Right atrium auricular region (tissue), 2 donors: ENCODE results near the gene WDR37. TPM values are rescaled to one million over a fixed set of nuclear protein-coding genes. Genes with fewer than 3 reads are reported as not detected.
A peak's percentile ranks its signal among the peaks of the same experiment; 100 is the strongest.

Experiments used
- DNase-seq: peaks from one replicate; pipeline ENCODE4 v3.0.0-alpha.2; 2019; ENCODE audit warnings: low spot score
- H3K27ac ChIP-seq, 2 donors: fragments of 200-600 bp; sonication (generic); 1 replicate in 1 of 2; 2 replicates in 1 of 2; pipeline ENCODE4 v1.5.1; 2016 to 2019
- H3K27me3 ChIP-seq, 2 donors: fragments of 200-600 bp; sonication (generic); one replicate each; pipeline versions ENCODE4 v1.5.1 to v1.6.0; 2017 to 2019
- H3K36me3 ChIP-seq: fragments of 200-600 bp; sonication (generic); one replicate; pipeline ENCODE4 v1.5.1; 2016
- H3K4me1 ChIP-seq, 2 donors: fragments of 200-600 bp; sonication (generic); one replicate each; pipeline versions ENCODE4 v1.5.1 to v1.6.0; 2017 to 2019
- H3K4me3 ChIP-seq, 2 donors: fragments of 200-600 bp; sonication (generic); 1 replicate in 1 of 2; 2 replicates in 1 of 2; pipeline ENCODE4 v1.5.1; 2017 to 2019; ENCODE audit warnings: mild to moderate bottlenecking in 1 of 2, moderate library complexity in 1 of 2
- H3K9me3 ChIP-seq, 2 donors: fragments of 200-600 bp; sonication (generic); one replicate each; pipeline ENCODE4 v1.5.1; 2019
- CTCF ChIP-seq, 2 donors: fragments of 200-600 bp; sonication (generic); IDR thresholded peaks; one replicate each; pipeline ENCODE4 v1.5.1; 2019; ENCODE audit warnings: antibody characterized with exemption in 2 of 2
- total RNA-seq, 2 donors: library from RNA; depleted of rRNA; stranded (reverse); fragments of >200 nt; gene quantifications; one replicate each; pipeline ENCODE4 v1.1.0, GENCODE V29; 2016

WDR37 gene
- total RNA-seq, 2 donors from 2014 or later = 19.4 to 20.2 TPM

GRCh38 chr10:1109795-1110673, 53.8 kb downstream of the WDR37 start:
- H3K27me3 ChIP-seq = no peaks in the 10 kb centered on the region
- H3K4me1 ChIP-seq = peaks cover 0 to 4% of the 10 kb centered on the region in 2 donors
- no peak for DNase-seq
- no peak overlapping the region for H3K27ac ChIP-seq
- H3K36me3 ChIP-seq = peaks cover 76% of the 10 kb centered on the region
- H3K9me3 ChIP-seq = no peaks in the 10 kb centered on the region
- no peak overlapping the region for H3K4me3 ChIP-seq
- peak; percentile 23 to 65 for TF ChIP-seq CTCF (IDR thresholded peaks at IDR 0.05)

GRCh38 chr10:1110674-1111119, 54.5 kb downstream of the WDR37 start:
- DNase-seq = no peak
- H3K36me3 ChIP-seq = peaks cover 76% of the 10 kb centered on the region

GRCh38 chr10:1114315-1114714, 58.1 kb downstream of the WDR37 start:
- Histone ChIP-seq H3K9me3 (no peaks in the 10 kb centered on the region), H3K27ac (no peak overlapping the region), H3K4me3 (no peak overlapping the region), H3K4me1 (peaks cover 0 to 8% of the 10 kb centered on the region in 2 donors), H3K27me3 (no peaks in the 10 kb centered on the region), H3K36me3 (peaks cover 65% of the 10 kb centered on the region)
- DNase-seq = no peak
- TF ChIP-seq CTCF (IDR thresholded peaks at IDR 0.05) = no peak

More at GRCh38 chr10:1110674-1111119, 54.5 kb downstream of the WDR37 start:
- H3K4me1 ChIP-seq = peaks cover 0 to 4% of the 10 kb centered on the region in 2 donors
- H3K27ac ChIP-seq = no peak overlapping the region
- no peaks in the 10 kb centered on the region for H3K9me3 ChIP-seq
- no peak overlapping the region for H3K4me3 ChIP-seq
- no peak for TF ChIP-seq CTCF (IDR thresholded peaks at IDR 0.05)
- no peaks in the 10 kb centered on the region for H3K27me3 ChIP-seq

GRCh38 chr10:1114719-1115606, 58.8 kb downstream of the WDR37 start:
- Histone ChIP-seq H3K27ac (no peak overlapping the region), H3K4me1 (peaks cover 0 to 8% of the 10 kb centered on the region in 2 donors), H3K4me3 (no peak overlapping the region), H3K9me3 (no peaks in the 10 kb centered on the region), H3K36me3 (peaks cover 64% of the 10 kb centered on the region), H3K27me3 (no peaks in the 10 kb centered on the region)
- DNase-seq = no peak
- TF ChIP-seq CTCF (IDR thresholded peaks at IDR 0.05) = no peak

GRCh38 chr10:1115607-1115955, 59.4 kb downstream of the WDR37 start:
- peaks cover 58% of the 10 kb centered on the region for H3K36me3 ChIP-seq
- no peak for DNase-seq
- H3K27me3 ChIP-seq = no peaks in the 10 kb centered on the region
- TF ChIP-seq CTCF (IDR thresholded peaks at IDR 0.05) = no peak
- no peaks in the 10 kb centered on the region for H3K9me3 ChIP-seq
- H3K27ac ChIP-seq = no peak overlapping the region
- no peak overlapping the region for H3K4me3 ChIP-seq
- H3K4me1 ChIP-seq = peaks cover 0 to 8% of the 10 kb centered on the region in 2 donors
